ENCODE data around the gene TFPI. TPM values are rescaled to one million over a fixed set of nuclear protein-coding genes. Genes with fewer than 3 reads are reported as not detected.

Gene TFPI
- total and polyA plus RNA-seq, 2 experiments from 2014 or later = 79.9 to 122 TPM

GRCh38 chr2:187442778-187443177 lies 111.5 kb downstream of the TFPI start:
- no peaks in the 10 kb centered on the region for H3K36me3 ChIP-seq (replicated peaks; ENCODE audit: insufficient read depth, low read depth)
- H3K4me2 ChIP-seq = no peak overlapping the region
- no peaks in the 10 kb centered on the region for H3K79me2 ChIP-seq
- H3K9me3 ChIP-seq (ENCODE audit: low read depth) = no peaks in the 10 kb centered on the region
- no peak overlapping the region for H2AFZ ChIP-seq
- 69% methylated on average over 2 of the region's 2 CpGs for WGBS (ENCODE audit: low lambda C conversion rate, missing lambda C conversion rate)
- no peaks in the 10 kb centered on the region for H3K4me1 ChIP-seq (ENCODE audit: insufficient read depth)
- TF ChIP-seq CTCF (IDR thresholded peaks at IDR 0.05; ENCODE audit: poor library complexity) (no peak), EZH2phosphoT487 (IDR thresholded peaks at IDR 0.05; ENCODE audit: low read depth, severe bottlenecking, unreplicated experiment) (no peak), EZH2 (IDR thresholded peaks at IDR 0.05; ENCODE audit: borderline replicate concordance) (no peak)
- no peaks in the 10 kb centered on the region for H4K20me1 ChIP-seq (ENCODE audit: insufficient read depth, poor library complexity, severe bottlenecking)
- H3K27me3 ChIP-seq = no peaks in the 10 kb centered on the region
- H3K27ac ChIP-seq = no peak overlapping the region
- no peaks in the 10 kb centered on the region for H3K9me2 ChIP-seq (replicated peaks; ENCODE audit: insufficient read depth)
- no peak overlapping the region for H3K4me3 ChIP-seq
- no peak for DNase-seq (ENCODE audit: low spot score)

- Histone ChIP-seq H3K4me3 (no peak overlapping the region), H3K27me3 (no peaks in the 10 kb centered on the region), H2AFZ (no peak overlapping the region), H3K4me2 (no peak overlapping the region), H3K36me3 (replicated peaks; ENCODE audit: insufficient read depth, low read depth) (no peaks in the 10 kb centered on the region), H3K27ac (no peak overlapping the region), H3K9me3 (ENCODE audit: low read depth) (no peaks in the 10 kb centered on the region), H3K4me1 (ENCODE audit: insufficient read depth) (no peaks in the 10 kb centered on the region), H3K9me2 (replicated peaks; ENCODE audit: insufficient read depth) (no peaks in the 10 kb centered on the region), H3K79me2 (no peaks in the 10 kb centered on the region), H4K20me1 (ENCODE audit: insufficient read depth, poor library complexity, severe bottlenecking) (no peaks in the 10 kb centered on the region)
- no peak for DNase-seq (ENCODE audit: low spot score)
- 88% methylated on average over 1 of the region's 1 CpG for WGBS (ENCODE audit: low lambda C conversion rate, missing lambda C conversion rate)
- TF ChIP-seq CTCF (IDR thresholded peaks at IDR 0.05; ENCODE audit: poor library complexity) (peak; percentile 27), EZH2phosphoT487 (IDR thresholded peaks at IDR 0.05; ENCODE audit: low read depth, severe bottlenecking, unreplicated experiment) (no peak), EZH2 (IDR thresholded peaks at IDR 0.05; ENCODE audit: borderline replicate concordance) (no peak)
Measured at GRCh38 chr2:187442378-187442777, 111.9 kb downstream of the TFPI start.

- H2AFZ ChIP-seq = no peak overlapping the region
- no peak for DNase-seq (ENCODE audit: low spot score)
- WGBS (ENCODE audit: low lambda C conversion rate, missing lambda C conversion rate) = 88% methylated on average over 3 of the region's 3 CpGs
Measured at GRCh38 chr2:187440101-187440675, 114.0 kb downstream of the TFPI start.

More at GRCh38 chr2:187440101-187440675, 114.0 kb downstream of the TFPI start:
- TF ChIP-seq EZH2 (IDR thresholded peaks at IDR 0.05; ENCODE audit: borderline replicate concordance) = no peak
- no peak for TF ChIP-seq CTCF (IDR thresholded peaks at IDR 0.05; ENCODE audit: poor library complexity)
- TF ChIP-seq EZH2phosphoT487 (IDR thresholded peaks at IDR 0.05; ENCODE audit: low read depth, severe bottlenecking, unreplicated experiment) = no peak
- no peaks in the 10 kb centered on the region for H3K4me1 ChIP-seq (ENCODE audit: insufficient read depth)
- H4K20me1 ChIP-seq (ENCODE audit: insufficient read depth, poor library complexity, severe bottlenecking) = no peaks in the 10 kb centered on the region
- H3K4me2 ChIP-seq = no peak overlapping the region
- H3K36me3 ChIP-seq (replicated peaks; ENCODE audit: insufficient read depth, low read depth) = no peaks in the 10 kb centered on the region
- no peak overlapping the region for H3K27ac ChIP-seq
- no peaks in the 10 kb centered on the region for H3K9me3 ChIP-seq (ENCODE audit: low read depth)
- H3K79me2 ChIP-seq = no peaks in the 10 kb centered on the region
- H3K9me2 ChIP-seq (replicated peaks; ENCODE audit: insufficient read depth) = no peaks in the 10 kb centered on the region
- no peak overlapping the region for H3K4me3 ChIP-seq
- no peaks in the 10 kb centered on the region for H3K27me3 ChIP-seq

Data from hepatocyte (in vitro differentiated cells).